Measurements from ENCODE around the gene RNF123. TPM values are rescaled to one million over a fixed set of nuclear protein-coding genes. Genes with fewer than 3 reads are reported as not detected.

RNF123 gene
- total and polyA plus RNA-seq, 10 of the 15 experiments (the other 5 are each of a cell fraction or from before 2014, with no cell fraction given): 4.2 to 31.5 (median 17.6) TPM

DNA sequence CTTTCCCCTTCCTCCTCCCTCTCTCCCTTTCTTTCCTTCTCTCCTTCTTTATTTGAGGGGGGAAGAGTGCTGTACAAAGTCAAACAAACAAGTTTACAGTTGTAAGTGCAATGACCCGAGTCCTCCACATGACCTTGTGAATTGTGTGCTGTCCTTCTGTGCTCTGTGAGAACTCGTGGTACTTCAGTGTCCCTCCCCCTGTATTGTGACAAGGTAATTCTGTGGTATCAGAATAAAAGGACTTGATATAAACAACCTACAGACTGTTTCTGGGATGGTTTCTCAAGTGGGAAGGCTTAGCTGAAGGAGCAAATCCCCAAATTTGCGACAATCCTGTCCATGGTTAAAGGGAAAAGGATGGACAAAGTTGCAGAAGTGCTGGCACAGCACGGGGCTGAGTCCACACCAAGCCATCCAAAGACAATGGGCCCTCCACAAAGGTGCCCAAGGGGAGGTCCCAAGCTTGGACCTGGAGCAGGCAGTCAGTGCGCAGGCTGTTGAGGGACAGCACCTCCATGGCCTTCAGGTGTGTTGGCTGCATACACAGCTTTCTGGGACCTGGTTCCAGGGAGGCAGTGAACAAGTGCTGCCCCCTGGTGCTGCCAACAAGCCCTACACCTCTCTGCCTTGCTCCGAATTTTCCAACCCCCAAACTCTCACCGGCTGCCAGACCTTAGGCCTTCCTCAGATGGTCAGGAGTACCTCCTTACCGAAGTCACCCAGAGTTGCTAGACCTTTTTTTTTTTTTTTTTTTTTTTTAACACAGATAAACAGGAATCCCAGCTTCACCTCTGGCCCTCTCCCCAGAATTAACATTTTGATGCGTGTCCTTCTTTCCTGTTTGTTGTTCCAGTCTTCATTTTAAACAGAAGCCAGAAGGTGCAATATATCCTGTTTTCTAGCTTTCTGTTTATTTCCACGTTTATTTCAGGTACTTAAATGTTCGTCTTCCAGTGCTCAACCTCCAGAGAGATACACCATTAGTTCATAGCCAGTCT, 17.8 kb upstream of the RNF123 start:
- peaks cover 0 to 6% of the 10 kb centered on the region in 2 experiments for H3K36me3 ChIP-seq (ENCODE audit: control insufficient read depth in 2 of 2, insufficient read depth in 2 of 2, low read length in 1 of 2)
- ChIA-PET SMC1A (ENCODE audit: uncharacterized antibody, unreplicated experiment) (interaction anchor here (1.0 to 3.3 kb wide), 6 partner anchors 12 to 351 kb away, joined by 3 to 86 read pairs (median 3); no protein-coding TSS in a partner anchor), RAD21 (ENCODE audit: unreplicated experiment) (interaction anchor here (0.6 to 3.3 kb wide), 6 partner anchors 83 to 217 kb away, joined by 3 to 89 read pairs (median 3); partner anchors contain the start of gene BSN), CTCF (interaction anchor here (0.6 to 5.3 kb wide), 25 partner anchors 8 to 665 kb away, joined by 3 to 210 read pairs (median 3); partner anchors contain the start of genes DAG1 and GMPPB), POLR2A (interaction anchor here (0.6 to 2.9 kb wide), 7 partner anchors 21 to 220 kb away, joined by 3 to 10 read pairs (median 4); partner anchors contain the start of gene BSN)
- no peaks in the 10 kb centered on the region for H3K27me3 ChIP-seq (replicated peaks in 1 of 2; ENCODE audit: control insufficient read depth in 2 of 2, insufficient read depth in 2 of 2, low read length in 1 of 2)
- peaks cover 20% of the 10 kb centered on the region for H3K79me2 ChIP-seq (ENCODE audit: control insufficient read depth, insufficient read depth, low read length)
- intact Hi-C loops (cut with micrococcal nuclease; ENCODE audit: unreplicated experiment) (loop anchor here (1.0 to 10.0 kb wide), 3 partner anchors 132 to 647 kb away; partner anchors contain the start of genes IMPDH2 and NDUFAF3), in situ Hi-C loops (cut with MboI) (loop anchor here (10.0 kb wide), 1 partner anchor 137 kb away; no protein-coding TSS in a partner anchor)
- FAIRE-seq (peak; percentile 76), DNase-seq (ENCODE audit: low read depth, low spot score) (peak; percentile 38), ATAC-seq (peak; percentile 29)
- no peak overlapping the region for H3K9ac ChIP-seq (ENCODE audit: control insufficient read depth, insufficient read depth, low read length)
- H4K20me1 ChIP-seq (ENCODE audit: control insufficient read depth, insufficient read depth): no peaks in the 10 kb centered on the region
- peaks cover 10% of the 10 kb centered on the region for H3K4me1 ChIP-seq (ENCODE audit: control insufficient read depth, insufficient read depth, low read length)
- no peak overlapping the region for H2AFZ ChIP-seq (ENCODE audit: control insufficient read depth, low read depth, low read length)
- no peak overlapping the region for H3K4me3 ChIP-seq
- 39% methylated on average over 11 of the region's 11 CpGs for WGBS (ENCODE audit: insufficient coverage, insufficient replicate concordance, low lambda C conversion rate, missing lambda C conversion rate)
- no peaks in the 10 kb centered on the region for H3K9me3 ChIP-seq (replicated peaks; ENCODE audit: control insufficient read depth, insufficient read depth, low read length)
- H3K4me2 ChIP-seq (ENCODE audit: control insufficient read depth, insufficient read depth): no peak overlapping the region
- no peak overlapping the region for H3K27ac ChIP-seq (ENCODE audit: control insufficient read depth, insufficient read depth)
- no TSS peak for BruUV-seq (replicated peaks)
- no peak for TF ChIP-seq SREBF1 (IDR thresholded peaks at IDR 0.05; ENCODE audit: low read length)
- TF ChIP-seq, protein P1, sequence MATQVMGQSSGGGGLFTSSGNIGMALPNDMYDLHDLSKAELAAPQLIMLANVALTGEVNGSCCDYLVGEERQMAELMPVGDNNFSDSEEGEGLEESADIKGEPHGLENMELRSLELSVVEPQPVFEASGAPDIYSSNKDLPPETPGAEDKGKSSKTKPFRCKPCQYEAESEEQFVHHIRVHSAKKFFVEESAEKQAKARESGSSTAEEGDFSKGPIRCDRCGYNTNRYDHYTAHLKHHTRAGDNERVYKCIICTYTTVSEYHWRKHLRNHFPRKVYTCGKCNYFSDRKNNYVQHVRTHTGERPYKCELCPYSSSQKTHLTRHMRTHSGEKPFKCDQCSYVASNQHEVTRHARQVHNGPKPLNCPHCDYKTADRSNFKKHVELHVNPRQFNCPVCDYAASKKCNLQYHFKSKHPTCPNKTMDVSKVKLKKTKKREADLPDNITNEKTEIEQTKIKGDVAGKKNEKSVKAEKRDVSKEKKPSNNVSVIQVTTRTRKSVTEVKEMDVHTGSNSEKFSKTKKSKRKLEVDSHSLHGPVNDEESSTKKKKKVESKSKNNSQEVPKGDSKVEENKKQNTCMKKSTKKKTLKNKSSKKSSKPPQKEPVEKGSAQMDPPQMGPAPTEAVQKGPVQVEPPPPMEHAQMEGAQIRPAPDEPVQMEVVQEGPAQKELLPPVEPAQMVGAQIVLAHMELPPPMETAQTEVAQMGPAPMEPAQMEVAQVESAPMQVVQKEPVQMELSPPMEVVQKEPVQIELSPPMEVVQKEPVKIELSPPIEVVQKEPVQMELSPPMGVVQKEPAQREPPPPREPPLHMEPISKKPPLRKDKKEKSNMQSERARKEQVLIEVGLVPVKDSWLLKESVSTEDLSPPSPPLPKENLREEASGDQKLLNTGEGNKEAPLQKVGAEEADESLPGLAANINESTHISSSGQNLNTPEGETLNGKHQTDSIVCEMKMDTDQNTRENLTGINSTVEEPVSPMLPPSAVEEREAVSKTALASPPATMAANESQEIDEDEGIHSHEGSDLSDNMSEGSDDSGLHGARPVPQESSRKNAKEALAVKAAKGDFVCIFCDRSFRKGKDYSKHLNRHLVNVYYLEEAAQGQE (IDR thresholded peaks at IDR 0.05; ENCODE audit: low read depth, low read length): no peak
- no peak for TF ChIP-seq FOXM1 (IDR thresholded peaks at IDR 0.05; ENCODE audit: low read depth, low read length)
- TF ChIP-seq RCOR1 (conservative IDR thresholded peaks at IDR 0.05; ENCODE audit: low read depth, low read length): no peak
- no peak for TF ChIP-seq NR2F1 (conservative IDR thresholded peaks at IDR 0.05)
- TF ChIP-seq HDGF (IDR thresholded peaks at IDR 0.05): 0 out of 2 replicates have a peak, but pooled peaks have one; percentile 21
- TF ChIP-seq CHD1 (IDR thresholded peaks at IDR 0.05; ENCODE audit: low read depth, low read length): no peak
- peak; percentile 34; the same call in 1 of the 2 replicates for TF ChIP-seq NBN (IDR thresholded peaks at IDR 0.05)
- TF ChIP-seq, protein P2, sequence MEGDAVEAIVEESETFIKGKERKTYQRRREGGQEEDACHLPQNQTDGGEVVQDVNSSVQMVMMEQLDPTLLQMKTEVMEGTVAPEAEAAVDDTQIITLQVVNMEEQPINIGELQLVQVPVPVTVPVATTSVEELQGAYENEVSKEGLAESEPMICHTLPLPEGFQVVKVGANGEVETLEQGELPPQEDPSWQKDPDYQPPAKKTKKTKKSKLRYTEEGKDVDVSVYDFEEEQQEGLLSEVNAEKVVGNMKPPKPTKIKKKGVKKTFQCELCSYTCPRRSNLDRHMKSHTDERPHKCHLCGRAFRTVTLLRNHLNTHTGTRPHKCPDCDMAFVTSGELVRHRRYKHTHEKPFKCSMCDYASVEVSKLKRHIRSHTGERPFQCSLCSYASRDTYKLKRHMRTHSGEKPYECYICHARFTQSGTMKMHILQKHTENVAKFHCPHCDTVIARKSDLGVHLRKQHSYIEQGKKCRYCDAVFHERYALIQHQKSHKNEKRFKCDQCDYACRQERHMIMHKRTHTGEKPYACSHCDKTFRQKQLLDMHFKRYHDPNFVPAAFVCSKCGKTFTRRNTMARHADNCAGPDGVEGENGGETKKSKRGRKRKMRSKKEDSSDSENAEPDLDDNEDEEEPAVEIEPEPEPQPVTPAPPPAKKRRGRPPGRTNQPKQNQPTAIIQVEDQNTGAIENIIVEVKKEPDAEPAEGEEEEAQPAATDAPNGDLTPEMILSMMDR (IDR thresholded peaks at IDR 0.05 in 2 of 3, conservative IDR thresholded peaks at IDR 0.05 in 1 of 3; ENCODE audit: control insufficient read depth in 2 of 3, extremely low read depth in 1 of 3, insufficient read depth in 1 of 3, low read depth in 3 of 3, low read length in 3 of 3): peak; percentile 87 to 95 (median 91); a peak in 5 of 6 replicates
- TF ChIP-seq SRF (IDR thresholded peaks at IDR 0.05; ENCODE audit: low read depth in 2 of 2, low read length in 2 of 2): no peak
- TF ChIP-seq, protein P3, sequence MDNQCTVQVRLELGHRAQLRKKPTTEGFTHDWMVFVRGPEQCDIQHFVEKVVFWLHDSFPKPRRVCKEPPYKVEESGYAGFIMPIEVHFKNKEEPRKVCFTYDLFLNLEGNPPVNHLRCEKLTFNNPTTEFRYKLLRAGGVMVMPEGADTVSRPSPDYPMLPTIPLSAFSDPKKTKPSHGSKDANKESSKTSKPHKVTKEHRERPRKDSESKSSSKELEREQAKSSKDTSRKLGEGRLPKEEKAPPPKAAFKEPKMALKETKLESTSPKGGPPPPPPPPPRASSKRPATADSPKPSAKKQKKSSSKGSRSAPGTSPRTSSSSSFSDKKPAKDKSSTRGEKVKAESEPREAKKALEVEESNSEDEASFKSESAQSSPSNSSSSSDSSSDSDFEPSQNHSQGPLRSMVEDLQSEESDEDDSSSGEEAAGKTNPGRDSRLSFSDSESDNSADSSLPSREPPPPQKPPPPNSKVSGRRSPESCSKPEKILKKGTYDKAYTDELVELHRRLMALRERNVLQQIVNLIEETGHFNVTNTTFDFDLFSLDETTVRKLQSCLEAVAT (IDR thresholded peaks at IDR 0.05): no peak
- no peak for TF ChIP-seq NFIC (IDR thresholded peaks at IDR 0.05; ENCODE audit: low read depth, low read length)
- TF ChIP-seq YY1 (IDR thresholded peaks at IDR 0.05; ENCODE audit: low read depth, low read length): peak; percentile 62; the same call in 1 of the 2 replicates
- no peak for TF ChIP-seq EGR1 (IDR thresholded peaks at IDR 0.05; ENCODE audit: borderline replicate concordance in 1 of 2, low read depth in 2 of 2, low read length in 2 of 2)
- no peak for TF ChIP-seq NRF1 (conservative IDR thresholded peaks at IDR 0.05; ENCODE audit: low read depth, low read length)
